Epithelial cell of esophagus (primary cell): ENCODE measurements around the gene DCP2.

Experiments used
- DNase-seq: peaks from one replicate; pipeline ENCODE4 v3.0.0; 2010; ENCODE audit warnings: low read depth
- H3K4me3 ChIP-seq: 2 replicates; pipeline ENCODE4 v1.5.1; 2011; ENCODE audit warnings: mild to moderate bottlenecking, low read length, control low read depth
- CTCF ChIP-seq: IDR thresholded peaks from 2 replicates; pipeline ENCODE4 v1.5.1; 2011; ENCODE audit warnings: low read depth, mild to moderate bottlenecking, low read length, control low read depth, inconsistent platforms; ENCODE audit not compliant: insufficient read depth; ENCODE audit errors: missing control alignments

The DCP2 gene

DNA sequence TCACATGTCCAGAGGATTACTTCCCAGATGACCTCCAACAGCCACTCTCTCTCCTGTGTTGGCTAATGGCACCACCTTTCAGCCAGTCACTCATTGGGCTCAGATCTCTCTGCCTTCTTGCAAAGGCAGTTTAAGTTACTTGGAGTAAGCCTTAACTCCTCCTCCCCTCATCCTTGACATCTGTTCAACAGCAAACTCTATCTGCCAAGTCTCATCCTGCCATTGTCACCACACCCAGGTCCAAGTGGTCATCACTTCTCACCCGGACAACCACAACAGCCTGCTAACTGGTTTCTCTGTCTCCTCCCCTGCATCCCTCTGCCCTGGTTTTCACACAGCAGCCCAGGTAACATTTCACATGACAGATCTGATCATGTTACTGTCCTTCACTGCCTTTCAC, 58.5 kb downstream of the DCP2 start:
- TF ChIP-seq CTCF = no peak
- H3K4me3 ChIP-seq = no peak overlapping the region
- DNase-seq = no peak

DNA sequence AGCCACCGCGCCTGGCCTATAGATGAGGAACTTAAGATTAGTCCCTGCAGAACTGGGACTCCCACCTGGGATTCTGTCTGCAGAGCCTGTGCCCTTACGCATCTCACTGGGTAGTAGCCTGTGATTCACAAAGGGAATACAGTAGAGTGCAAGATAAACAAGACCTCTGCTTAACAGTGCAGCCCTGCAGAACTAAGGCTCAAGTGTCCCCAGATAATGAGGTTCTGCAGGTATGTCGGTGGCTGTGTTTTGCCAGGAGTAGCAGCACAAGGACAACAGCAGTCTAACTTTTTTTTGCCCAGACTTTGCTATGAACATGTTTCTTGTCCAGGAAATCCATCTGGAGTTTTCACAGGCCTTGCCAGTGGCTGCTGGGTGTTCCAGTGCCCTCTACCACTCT, 59.7 kb downstream of the DCP2 start:
- DNase-seq = no peak

DNA sequence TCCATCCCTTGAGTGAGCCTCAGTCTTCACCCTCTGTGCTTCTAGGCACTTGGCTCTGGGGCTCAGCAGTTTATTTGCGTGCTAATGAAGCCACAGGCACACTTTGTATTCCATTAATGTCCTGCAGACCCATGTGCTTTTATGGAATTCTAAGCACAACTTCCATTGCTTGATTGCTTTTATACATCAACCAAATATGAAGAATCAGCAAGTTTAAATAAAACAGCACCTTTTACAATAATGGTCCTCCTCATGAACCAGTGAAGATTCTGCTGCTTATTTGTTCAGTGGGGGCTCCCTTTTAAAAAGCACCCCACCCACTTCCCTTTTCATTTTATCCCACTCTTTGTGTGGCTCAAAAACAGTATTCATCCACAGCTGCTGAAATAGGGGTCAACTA, 60.2 kb downstream of the DCP2 start:
- DNase-seq = no peak
- no peak for TF ChIP-seq CTCF
- H3K4me3 ChIP-seq = no peak overlapping the region

More for the DNA sequence above, 59.7 kb downstream of the DCP2 start:
- no peak overlapping the region for H3K4me3 ChIP-seq
- no peak for TF ChIP-seq CTCF

GRCh38 chr5:113038136-113038535, 61.5 kb downstream of the DCP2 start:
- TF ChIP-seq CTCF = no peak
- no peak overlapping the region for H3K4me3 ChIP-seq
- DNase-seq = no peak

GRCh38 chr5:113038714-113039113, 62.1 kb downstream of the DCP2 start:
- H3K4me3 ChIP-seq = no peak overlapping the region
- peak; percentile 93 for DNase-seq
- TF ChIP-seq CTCF = no peak

DNA sequence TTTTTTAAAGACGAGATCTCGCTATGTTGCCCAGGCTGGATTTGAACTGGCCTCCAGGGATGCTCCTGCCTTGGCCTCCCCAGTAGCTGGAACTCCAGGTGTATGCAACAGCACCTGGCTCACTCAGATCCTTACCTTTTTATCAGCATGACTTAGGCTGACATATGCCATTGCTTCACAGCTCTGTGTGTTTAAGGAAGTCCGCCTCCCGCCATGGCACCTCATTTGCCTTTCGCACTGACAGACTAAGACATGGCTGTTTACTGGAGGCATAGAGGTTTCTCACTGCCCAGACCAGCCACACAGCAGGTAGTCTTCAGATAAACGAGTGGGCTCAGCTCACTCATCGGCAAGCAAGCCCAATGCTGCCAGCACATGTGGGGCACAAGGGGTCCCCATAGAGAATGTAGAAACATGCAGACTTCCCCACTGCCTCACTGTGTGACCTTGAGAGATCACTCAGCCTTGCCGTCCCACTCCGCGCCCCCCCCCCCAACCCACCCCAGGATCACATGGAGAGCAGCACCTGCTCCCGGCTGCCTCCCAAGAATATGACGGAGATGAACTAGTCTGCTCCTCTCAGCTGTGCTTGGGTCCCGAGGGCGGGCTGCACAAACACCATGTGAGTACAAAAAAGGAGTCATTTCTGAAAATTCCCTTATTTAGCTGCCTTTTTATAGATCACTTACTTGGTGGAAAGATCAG, 62.8 kb downstream of the DCP2 start:
- no peak overlapping the region for H3K4me3 ChIP-seq
- DNase-seq = peak; percentile 60
- no peak for TF ChIP-seq CTCF

GRCh38 chr5:113039934-113040285, 63.3 kb downstream of the DCP2 start:
- no peak for DNase-seq
- no peak overlapping the region for H3K4me3 ChIP-seq
- no peak for TF ChIP-seq CTCF
